DMS114 treated with DMSO at 0.1 percent for 48 hours (cell line): ENCODE results near the gene MANBA.
A peak's percentile ranks its signal among the peaks of the same experiment; 100 is the strongest.
"Not testable (repeated sequence)": the region's sequence is repeated elsewhere in the genome, so short reads cannot be mapped to it uniquely, and the experiment has no call there.

Source experiments
- DNase-seq: peaks from one replicate; lab custom pipeline; 2025; ENCODE audit not compliant: unreplicated experiment; lab: John Stamatoyannopoulos, UW

The MANBA gene

GRCh38 chr4:102625232-102625930, 135.4 kb downstream of the MANBA start:
- no peak for DNase-seq

DNA sequence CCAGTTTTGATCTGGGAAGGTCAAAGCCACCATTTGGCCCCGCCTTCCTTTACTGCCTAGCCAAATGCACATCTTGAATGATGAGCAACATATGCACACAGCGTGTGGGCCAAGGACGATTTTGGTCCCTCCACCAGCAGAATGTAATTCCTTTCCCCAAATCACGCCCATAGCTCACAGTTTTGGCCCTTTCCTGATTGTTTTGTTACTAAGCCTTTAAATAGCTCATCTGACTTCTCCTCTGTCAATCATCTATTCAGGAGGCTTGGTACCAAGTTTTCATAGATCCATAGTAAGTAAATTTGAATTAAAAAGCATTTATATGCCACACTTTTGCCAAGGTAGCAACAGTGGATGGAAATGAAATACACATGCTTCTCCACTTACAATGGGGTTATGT, 136.3 kb downstream of the MANBA start:
- DNase-seq: no peak

DNA sequence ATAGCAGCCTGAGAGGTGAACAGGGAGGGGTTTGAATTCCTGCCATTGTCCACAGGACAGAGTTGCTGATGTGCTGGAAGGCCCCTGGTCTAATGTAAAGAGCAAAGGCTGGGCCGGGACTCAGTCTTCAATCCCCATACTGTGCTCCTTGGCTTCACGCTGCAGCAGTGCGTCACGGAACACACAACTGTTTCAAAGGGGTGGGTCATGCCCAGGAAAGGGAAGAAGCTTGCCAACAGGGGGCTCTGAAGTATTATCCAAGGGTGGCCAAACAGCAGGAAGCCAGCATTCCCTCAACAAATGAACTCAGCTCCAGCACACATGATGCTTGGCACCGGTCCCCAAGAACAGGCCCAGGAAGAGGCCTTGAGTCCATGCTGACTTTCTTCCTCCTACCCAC, 137.1 kb downstream of the MANBA start:
- DNase-seq: peak; percentile 4

DNA sequence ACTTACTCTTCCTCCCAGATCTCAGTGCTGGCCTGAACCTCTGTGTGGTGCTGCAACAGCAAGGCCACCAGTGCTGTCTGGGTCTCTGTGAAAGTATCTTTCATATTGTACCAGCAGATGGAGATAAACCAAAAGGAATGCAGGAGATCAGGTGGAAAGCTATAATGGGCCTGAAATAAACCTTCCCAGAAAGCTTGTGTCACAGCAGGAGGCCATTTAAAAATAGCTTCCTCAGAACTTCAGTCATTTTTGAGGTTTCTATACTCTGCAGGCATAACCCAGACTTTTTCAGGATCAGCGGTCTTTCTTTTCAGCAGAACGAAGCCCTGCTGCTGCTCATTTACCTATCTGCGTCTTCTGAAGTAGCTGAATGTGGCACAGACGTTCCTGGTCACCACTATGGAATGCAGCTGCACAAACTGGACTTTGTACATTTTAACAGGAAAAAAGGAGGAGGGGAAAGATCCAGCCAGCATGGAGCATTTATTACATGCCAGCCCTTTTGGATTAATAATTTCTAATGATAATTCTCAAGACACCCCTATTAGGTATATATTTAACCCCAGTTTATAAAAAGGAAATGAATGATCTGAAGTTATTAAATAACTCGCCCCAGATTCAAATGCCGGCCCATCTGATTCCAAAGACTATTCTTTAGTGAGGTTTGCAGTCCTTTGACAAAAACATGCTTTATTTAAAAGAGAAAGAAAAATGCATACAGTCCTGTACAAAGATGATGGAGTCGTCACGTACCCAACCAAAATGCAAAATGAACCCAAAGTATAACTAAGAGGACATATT, 139.9 kb downstream of the MANBA start:
- peak; percentile 46 for DNase-seq

DNA sequence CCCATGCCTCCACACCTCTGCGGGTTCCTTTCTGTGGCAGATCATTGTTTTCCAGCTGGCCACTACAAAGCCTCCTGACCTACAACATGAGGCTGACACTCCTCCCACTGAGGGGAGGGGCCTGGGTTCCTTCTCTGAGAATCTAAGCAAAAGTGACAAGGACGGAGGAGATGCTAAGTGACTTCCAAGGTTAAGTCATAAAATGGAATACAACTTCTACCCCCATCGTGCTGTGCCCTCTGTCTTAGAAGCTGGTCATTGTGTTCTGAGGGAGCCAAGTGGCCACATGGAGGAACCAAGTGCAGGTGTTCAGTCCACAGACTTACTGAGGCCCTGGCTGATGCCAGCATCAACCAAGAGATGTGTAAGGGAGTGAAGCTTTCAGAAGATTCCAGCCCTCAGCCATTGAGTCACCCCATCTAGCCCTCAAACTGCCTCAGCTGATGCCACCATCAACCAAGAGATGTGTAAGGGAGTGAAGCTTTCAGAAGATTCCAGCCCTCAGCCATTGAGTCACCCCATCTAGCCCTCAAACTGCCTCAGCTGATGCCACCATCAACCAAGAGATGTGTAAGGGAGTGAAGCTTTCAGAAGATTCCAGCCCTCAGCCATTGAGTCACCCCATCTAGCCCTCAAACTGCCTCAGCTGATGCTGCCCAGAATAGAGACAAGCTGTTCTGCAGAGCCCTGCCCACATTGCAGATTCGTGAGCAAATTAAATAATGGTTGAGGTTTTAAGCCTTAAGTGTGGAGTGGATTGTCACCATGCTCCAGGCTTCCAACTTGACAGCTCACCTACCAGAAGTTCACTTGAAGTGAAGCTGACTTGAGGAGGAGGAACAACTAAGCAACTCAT, 140.8 kb downstream of the MANBA start:
- not testable (repeated sequence) for DNase-seq

GRCh38 chr4:102619021-102619420, 141.7 kb downstream of the MANBA start:
- not testable (repeated sequence) for DNase-seq

DNA sequence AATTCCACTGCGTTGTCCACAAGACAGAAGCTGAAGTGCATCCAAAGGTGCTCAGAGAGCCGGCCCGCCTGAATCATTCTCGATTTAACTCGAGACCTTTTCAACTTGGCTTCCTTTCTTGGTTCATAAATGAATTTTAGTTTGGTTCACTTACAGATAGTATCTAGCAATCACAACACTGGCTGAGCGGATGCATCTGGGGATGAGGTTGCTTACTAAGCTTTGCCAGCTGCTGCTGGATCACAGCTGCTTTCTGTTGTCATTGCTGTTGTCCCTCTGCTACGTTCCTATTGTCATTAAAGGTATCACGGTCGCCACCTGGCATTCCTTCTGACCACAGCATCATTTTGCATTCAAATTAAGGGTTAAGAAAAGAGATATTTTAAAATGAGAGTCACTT, 144.1 kb downstream of the MANBA start:
- DNase-seq: no peak

GRCh38 chr4:102614801-102615200, 146.0 kb downstream of the MANBA start:
- no peak for DNase-seq

DNA sequence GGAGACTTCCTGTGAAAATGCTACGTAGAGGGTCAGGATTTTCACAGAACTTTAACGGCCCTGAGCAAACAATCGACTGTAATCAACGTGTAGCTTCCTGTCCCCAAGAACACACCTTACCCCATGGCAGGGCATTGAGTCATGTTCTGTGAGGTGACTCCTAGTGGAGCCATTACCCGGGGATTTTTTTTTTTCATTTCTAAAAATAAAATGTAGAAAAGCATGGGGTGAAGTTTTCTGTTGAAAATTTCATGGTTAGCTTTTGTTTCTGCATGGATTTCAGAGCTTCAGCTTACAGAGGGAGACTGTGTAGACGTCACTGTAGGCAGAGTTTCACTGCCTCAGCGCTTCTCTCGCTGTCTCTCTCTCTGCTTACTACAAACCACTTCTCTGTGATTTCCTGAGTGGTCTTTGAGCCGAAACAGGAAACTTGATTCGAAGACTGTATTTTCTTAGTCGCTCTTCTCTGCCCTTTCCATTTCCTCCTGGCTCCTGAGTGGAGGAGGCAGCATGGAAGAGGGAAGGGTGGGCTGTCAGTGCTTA, 147.9 kb downstream of the MANBA start:
- no peak for DNase-seq

DNA sequence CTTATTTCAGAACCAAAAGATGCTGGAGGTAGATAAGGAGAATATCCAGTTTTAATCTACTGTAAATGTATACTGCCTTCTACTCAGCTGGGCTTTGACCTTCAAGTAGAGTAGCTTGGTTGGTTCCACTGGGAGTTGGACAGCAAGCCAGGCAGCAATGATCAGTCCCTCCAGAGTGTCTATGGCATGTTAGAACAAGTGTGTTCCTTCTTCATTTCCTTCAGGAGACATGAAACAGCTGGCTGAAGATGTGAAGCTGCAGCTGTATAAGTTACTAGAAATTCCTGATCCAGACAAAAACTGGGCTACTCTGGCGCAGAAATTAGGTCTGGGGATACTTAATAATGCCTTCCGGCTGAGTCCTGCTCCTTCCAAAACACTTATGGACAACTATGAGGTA, 148.6 kb downstream of the MANBA start:
- DNase-seq: no peak

DNA sequence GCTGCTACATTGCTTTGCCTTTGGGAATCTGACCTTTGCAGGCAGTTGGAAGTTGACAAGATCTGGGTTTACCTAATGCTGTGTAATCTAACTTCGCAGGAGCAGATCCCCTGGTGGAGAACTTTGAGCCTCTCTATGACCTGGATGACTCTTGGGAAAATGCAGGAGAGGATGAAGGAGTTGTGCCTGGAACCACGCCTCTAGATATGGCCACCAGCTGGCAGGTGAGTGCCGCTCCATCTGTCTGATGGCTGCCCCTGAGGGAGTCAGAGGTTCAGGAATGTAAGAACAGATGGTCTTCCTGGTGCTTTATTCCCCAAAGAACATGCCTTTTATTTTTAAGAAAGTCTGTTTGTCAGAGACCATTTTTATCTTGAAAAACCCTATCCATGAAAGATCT, 150.3 kb downstream of the MANBA start:
- no peak for DNase-seq

DNA sequence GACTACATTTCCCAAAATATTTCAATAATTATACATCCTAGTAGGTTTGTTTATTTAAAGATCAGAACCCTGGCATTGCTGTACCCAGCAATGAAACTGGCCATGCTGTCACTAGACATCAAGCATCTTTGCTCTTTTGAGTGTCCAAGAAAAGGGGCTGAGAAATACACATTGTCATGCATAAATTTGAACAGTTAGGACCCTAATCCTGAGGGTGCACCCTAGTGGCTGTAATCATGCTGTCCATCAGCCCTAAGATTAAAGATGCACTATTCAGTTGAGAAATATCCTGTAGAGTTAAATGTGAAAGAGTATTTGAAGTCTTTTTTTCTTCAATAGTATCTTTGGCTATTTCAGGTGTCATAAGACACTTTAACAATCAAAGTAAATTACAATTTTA, 150.8 kb downstream of the MANBA start:
- DNase-seq: no peak

- no peak for DNase-seq
These were observed 152.6 kb downstream of the MANBA start for GRCh38 chr4:102608190-102608589.

DNA sequence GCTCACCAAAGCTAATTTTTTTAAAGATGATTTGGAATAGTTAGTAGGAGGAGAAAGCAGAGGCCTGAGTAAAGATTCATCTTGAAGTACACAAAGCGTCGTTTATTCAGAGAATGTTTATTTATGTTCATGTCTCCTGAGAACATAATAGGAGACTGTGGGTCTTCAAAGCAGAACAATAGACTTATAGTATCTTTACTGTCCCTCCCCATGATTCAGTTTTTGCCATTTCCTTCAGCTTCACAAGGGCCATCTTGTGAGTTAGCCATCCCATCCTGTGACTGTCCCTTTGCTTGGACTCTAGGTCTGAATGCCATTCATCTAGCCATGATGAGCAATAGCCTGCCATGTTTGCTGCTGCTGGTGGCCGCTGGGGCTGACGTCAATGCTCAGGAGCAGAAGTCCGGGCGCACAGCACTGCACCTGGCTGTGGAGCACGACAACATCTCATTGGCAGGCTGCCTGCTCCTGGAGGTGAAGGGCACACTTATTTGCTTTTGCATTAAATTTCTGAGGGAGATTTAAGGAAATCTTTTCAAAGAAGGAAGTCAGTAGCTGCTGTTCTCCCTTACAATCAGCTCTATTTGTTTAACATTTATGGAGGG, 153.8 kb downstream of the MANBA start:
- DNase-seq: no peak

DNA sequence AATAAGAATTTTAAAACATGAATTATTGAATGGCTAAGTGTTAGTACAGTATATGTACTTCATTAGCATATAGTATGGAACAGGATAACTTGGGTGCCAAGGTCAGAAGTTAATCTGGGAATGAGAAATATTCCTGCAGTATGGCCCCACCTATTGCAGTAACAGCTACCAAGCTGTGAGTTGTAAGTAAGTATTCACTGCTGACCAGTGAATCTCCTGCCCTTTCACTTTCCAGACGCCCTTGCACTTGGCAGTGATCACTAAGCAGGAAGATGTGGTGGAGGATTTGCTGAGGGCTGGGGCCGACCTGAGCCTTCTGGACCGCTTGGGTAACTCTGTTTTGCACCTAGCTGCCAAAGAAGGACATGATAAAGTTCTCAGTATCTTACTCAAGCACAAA, 154.5 kb downstream of the MANBA start:
- DNase-seq: no peak

DNA sequence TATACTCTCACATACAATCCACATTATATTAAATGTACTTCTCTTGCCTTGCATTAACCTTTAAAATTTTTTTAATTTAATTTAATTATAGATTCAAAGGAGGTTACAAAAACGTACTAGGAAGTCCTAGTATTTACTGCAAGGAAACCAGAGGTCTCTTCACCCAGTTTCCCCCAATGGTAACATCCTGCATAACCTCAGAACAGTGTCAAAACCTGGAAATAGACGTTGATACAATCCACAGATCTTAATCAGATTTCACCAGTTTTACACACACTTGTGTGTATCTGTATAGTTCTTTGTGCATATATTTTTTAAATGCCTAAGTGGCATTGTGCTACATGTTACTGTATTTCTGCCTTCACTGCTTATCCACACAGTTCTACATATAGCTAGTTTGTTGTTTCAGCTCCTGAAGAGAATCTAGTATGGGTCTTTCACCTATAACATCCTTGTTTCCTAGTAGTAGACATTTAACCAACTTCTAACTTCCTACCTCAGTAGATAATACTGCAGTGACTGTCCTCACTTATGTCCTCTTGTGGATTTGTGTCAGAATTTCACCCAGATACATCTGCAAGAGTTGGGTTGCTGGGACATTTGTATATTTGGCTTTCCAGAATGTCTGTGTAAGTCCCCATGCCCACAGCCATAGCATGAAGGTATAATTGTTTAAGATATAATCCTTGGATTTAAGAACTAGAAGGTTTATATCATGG, 156.4 kb downstream of the MANBA start:
- no peak for DNase-seq

DNA sequence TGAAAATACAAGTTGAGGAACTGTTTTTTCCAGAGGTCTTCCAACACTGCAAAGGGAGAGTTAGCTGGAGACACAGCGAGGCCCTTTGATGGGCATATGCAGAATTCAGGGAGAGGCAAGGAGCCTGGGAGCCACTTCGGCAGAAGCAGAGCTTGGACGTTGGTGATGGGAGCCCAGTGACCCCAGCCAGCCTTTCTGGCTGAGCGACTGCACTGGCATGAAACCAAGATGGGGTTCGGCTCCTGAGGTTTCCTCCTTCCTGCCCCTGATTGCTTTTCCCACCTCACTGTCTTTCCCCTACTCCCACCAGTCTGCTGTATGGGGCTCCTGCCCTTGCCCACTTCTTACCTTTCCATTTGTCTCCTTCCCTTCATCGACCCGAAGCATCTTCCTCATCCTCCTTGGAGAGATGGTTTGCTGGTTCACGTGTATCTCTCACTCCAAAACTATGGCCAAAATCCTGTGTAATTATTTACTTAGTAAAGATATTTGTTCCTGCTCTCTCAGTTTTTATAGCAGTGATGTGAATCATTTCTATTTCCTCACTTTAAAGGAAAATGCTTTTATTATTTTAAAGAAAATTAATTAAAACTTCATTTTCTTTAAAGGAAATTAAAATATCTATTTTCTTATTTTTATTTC, 159.1 kb downstream of the MANBA start:
- DNase-seq: no peak

- no peak for DNase-seq
These were observed 160.1 kb downstream of the MANBA start for GRCh38 chr4:102600689-102601088.

GRCh38 chr4:102599886-102600285, 160.9 kb downstream of the MANBA start:
- no peak for DNase-seq

GRCh38 chr4:102599455-102599854, 161.3 kb downstream of the MANBA start:
- no peak for DNase-seq
